ENCODE results near the gene NUAK2.

NUAK2 gene

DNA sequence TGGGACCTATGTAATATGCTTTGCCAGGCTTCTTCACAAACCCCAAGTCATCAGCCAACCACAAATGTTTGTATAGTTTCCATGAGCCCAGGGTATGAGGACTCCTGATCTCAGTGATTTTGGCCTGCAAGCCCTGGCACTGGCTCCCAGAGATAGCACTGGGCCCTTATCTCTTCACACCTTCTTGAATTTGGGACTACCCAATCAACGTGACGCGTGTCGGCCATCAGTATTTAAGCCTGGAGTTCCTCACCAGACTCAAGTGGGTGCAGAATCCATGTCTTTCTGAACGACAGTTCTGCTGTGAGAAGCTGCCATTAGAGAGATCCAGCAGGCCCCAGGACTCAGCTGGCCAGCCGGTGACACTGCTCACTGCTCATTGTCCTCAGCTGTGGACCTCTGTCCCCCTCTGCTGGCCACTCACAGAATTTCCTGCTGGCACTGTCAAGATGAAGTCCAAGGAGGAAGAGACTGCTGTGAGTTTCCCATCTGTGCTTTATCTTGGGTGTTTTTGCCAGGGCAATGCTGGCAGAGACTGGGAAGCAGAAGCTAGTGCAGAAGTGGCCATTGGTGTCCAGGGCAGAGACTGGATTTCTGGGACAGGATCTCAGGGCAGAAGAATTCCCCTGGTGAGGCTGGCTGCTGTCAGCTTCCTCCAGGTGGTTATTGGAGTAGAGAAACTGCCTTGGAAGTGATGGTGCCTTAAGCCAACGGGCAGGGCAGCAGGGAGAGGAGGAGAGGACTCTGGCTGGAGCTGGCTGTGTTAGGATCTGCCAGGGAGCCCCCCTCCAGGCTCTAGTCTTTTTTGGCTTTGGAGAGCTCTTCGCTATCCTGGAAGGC lies 65.4 kb downstream of the NUAK2 start:
- DNase-seq (ENCODE audit: low read depth): peak; percentile 67
